HAP-1 (cell line): ENCODE data around the gene PSMF1.
A peak's percentile ranks its signal among the peaks of the same experiment; 100 is the strongest.
"Not testable (repeated sequence)": the region's sequence is repeated elsewhere in the genome, so short reads cannot be mapped to it uniquely, and the experiment has no call there.

Source experiments
- DNase-seq, 2 experiments: peaks; one replicate each; pipeline ENCODE4 v3.0.0-alpha.2; 2016 to 2020; ENCODE audit warnings: low spot score in 2 of 2
- H3K27me3 ChIP-seq: fragments of 250-450 bp; sonication (Bioruptor Pico); 2 replicates; pipeline ENCODE4 v1.5.1; 2020; ENCODE audit warnings: low read depth, mild to moderate bottlenecking, moderate library complexity
- H3K36me3 ChIP-seq: fragments of 250-450 bp; sonication (Bioruptor Pico); replicated peaks from 2 replicates; pipeline ENCODE4 v1.5.1; 2020; ENCODE audit warnings: mild to moderate bottlenecking
- H3K4me1 ChIP-seq: fragments of 250-450 bp; sonication (Bioruptor Pico); 2 replicates; pipeline ENCODE4 v1.5.1; 2020; ENCODE audit warnings: mild to moderate bottlenecking
- H3K4me3 ChIP-seq: fragments of 250-450 bp; sonication (Bioruptor Pico); 2 replicates; pipeline ENCODE4 v1.5.1; 2020; ENCODE audit warnings: mild to moderate bottlenecking, moderate library complexity
- H3K9me3 ChIP-seq: fragments of 250-450 bp; sonication (Bioruptor Pico); 2 replicates; pipeline ENCODE4 v1.5.1; 2020; ENCODE audit warnings: mild to moderate bottlenecking, moderate library complexity
- in situ Hi-C: fragments of 300-500 bp; cut with MboI; formaldehyde crosslinking; loops from 3 replicates; pipeline ENCODE4 v1.14.3; 2020; ENCODE audit warnings: low sequenced_read_pairs, inconsistent platforms, mixed read lengths

The PSMF1 gene

DNA sequence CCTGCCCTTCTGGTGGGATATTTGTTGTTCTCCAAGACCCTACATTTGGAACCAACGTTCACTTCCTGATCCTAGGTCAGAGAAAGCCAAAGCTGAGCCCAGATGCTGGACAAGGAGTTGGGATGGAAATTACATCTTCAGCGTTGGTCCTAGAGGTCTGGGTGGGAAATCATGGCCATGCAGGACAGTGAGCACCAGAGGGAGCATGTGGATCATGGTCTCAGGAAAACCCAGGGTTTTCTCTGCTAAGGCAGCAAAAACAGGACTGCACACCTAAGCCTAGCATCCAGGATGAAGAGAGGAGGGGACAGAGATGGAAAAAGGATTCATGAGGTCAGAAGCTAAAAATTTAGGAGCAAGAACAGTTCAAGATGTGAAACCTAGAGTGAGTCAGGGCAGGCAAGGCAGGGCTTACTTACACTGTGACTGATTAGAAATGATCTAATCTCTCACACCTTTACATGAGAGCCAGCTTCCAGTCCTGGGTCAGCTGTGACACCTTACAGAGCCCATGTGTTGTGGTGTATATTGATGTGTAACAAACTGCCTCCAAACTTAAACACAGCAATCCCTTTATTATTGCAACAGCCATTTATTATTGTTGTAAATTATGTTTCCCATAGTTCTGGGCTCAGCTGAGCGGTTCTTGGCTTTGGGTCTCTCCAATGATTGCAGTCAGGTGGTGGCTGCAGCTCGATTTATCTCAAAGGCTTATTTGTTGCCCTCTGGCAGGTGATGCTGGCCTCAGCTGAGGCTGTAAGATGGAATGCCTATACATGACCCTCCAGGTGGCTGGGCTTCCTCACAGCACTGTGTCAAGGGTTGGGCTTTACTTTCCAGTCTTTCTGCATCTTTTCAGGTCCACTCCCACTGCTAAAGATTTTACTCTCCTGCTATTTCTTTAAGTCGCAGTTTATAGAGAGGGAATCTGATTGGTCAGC lies 91.3 kb downstream of the PSMF1 start:
- no peak for DNase-seq
- H3K36me3 ChIP-seq = no peaks in the 10 kb centered on the region
- H3K9me3 ChIP-seq = no peaks in the 10 kb centered on the region
- H3K4me1 ChIP-seq = no peaks in the 10 kb centered on the region
- peaks cover 23% of the 10 kb centered on the region for H3K27me3 ChIP-seq
- in situ Hi-C loops = loop anchor here (5.0 kb wide), 1 partner anchor 392 kb away; no protein-coding TSS in a partner anchor
- no peak overlapping the region for H3K4me3 ChIP-seq

DNA sequence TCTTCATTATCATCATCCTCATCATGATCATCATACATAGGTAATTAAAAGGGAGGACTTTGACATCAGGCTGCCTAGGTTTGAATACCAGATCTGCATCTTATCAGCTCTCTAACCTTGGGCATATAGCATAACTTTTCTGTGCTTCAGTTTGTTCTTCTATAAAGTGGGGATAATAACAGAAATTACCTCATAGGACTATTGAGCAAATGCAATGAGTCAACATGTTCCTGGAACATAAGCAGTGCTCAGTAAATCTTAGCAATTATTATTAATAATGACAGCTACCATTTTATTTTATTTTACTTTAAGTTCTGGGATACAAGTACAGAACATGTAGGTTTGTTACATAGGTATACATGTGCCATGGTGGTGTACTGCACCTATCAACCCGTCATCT lies 92.1 kb downstream of the PSMF1 start:
- in situ Hi-C loops = loop anchor here (5.0 kb wide), 1 partner anchor 393 kb away; no protein-coding TSS in a partner anchor
- no peak for DNase-seq
- Histone ChIP-seq H3K9me3 (no peaks in the 10 kb centered on the region), H3K27me3 (peaks cover 23% of the 10 kb centered on the region), H3K4me1 (no peaks in the 10 kb centered on the region), H3K36me3 (no peaks in the 10 kb centered on the region), H3K4me3 (no peak overlapping the region)

DNA sequence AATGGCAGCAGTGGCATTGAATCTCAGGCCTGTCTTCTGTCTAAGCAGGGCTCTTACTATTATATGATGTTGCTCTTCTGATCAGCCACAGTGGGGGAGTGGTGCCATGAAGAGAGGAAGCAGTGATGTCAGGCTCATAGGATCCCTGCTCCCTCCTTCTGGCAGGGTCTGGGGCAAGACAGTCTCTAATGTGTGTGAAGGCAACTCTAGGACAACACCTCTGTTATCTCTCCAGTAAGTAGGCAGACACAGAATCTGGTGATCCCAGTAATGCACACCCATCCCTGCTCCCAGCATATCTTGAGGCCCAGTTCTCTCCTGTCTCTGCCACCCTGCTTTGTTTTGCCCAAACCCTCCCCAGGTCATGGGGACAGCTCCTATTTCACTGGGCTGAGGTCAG lies 93.6 kb downstream of the PSMF1 start:
- H3K4me3 ChIP-seq = no peak overlapping the region
- no peaks in the 10 kb centered on the region for H3K9me3 ChIP-seq
- in situ Hi-C loops = loop anchor here (5.0 kb wide), 1 partner anchor 395 kb away; no protein-coding TSS in a partner anchor
- peaks cover 23% of the 10 kb centered on the region for H3K27me3 ChIP-seq
- no peaks in the 10 kb centered on the region for H3K36me3 ChIP-seq
- H3K4me1 ChIP-seq = no peaks in the 10 kb centered on the region
- no peak for DNase-seq

DNA sequence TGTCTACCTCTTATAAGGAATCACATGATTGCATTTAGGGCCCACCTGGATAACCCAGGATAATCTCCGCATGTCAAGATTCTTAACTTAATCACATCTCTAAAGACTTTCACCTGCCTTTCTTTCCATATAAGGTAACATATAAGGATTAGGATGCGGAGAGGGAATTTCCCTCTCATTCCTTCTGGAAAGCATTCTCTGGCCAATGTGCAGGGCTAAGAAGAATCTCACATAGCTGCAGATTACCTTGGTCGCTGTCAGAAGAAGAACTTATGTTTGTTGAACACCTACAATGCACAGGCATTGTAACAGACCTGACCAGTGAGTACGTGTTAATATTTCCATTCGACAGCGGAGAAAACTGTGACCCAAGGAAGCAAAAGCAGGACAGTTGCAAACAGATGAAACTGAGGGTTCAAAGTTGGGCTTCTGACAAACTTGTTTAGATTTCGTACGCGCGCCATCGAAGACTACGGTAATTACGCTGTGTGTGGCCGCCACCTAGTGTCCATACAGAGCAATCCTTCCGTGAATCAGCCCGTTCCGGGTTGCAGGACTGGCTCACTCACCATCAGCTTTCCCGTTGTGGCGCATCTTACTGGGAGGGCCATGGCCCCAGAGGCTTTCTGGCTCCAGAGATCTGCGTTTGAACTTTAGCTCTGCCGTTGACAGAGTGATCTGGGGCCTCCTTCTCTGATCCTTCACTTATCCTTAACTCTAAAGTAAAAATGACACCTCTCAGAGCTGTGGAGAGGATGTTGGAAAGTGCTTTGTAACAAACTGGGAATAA lies 94.4 kb downstream of the PSMF1 start:
- in situ Hi-C loops = loop anchor here (5.0 kb wide), 1 partner anchor 396 kb away; no protein-coding TSS in a partner anchor
- peak; percentile 37 to 79 for DNase-seq
- H3K27me3 ChIP-seq = peaks cover 23% of the 10 kb centered on the region

DNA sequence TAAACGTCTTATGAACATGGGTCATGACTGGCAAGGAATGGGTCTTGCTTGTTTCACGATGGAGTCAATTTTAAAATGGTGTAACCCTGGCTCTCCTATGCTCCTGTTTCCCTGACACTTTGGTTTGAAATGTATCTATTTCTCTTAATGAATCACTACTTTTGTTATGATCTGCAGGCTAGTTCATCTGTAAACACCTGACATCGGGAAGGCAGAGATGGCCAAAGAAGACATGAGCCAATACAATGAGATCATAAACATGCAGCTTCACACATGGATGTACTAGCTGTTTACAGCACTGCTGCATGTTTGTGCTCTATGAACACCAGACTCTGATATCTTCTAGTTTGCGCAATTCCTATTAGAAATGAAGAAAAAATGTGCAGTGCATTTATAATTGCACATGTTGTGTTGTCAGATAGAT lies 96.4 kb downstream of the PSMF1 start:
- Histone ChIP-seq H3K9me3 (no peaks in the 10 kb centered on the region), H3K36me3 (no peaks in the 10 kb centered on the region), H3K4me1 (no peaks in the 10 kb centered on the region), H3K27me3 (peaks cover 13% of the 10 kb centered on the region), H3K4me3 (no peak overlapping the region)
- no peak for DNase-seq
- in situ Hi-C loops = loop anchor here (5.0 kb wide), 1 partner anchor 398 kb away; no protein-coding TSS in a partner anchor

More for the DNA sequence above, 94.4 kb downstream of the PSMF1 start:
- Histone ChIP-seq H3K9me3 (no peaks in the 10 kb centered on the region), H3K36me3 (no peaks in the 10 kb centered on the region), H3K4me3 (no peak overlapping the region), H3K4me1 (no peaks in the 10 kb centered on the region)

DNA sequence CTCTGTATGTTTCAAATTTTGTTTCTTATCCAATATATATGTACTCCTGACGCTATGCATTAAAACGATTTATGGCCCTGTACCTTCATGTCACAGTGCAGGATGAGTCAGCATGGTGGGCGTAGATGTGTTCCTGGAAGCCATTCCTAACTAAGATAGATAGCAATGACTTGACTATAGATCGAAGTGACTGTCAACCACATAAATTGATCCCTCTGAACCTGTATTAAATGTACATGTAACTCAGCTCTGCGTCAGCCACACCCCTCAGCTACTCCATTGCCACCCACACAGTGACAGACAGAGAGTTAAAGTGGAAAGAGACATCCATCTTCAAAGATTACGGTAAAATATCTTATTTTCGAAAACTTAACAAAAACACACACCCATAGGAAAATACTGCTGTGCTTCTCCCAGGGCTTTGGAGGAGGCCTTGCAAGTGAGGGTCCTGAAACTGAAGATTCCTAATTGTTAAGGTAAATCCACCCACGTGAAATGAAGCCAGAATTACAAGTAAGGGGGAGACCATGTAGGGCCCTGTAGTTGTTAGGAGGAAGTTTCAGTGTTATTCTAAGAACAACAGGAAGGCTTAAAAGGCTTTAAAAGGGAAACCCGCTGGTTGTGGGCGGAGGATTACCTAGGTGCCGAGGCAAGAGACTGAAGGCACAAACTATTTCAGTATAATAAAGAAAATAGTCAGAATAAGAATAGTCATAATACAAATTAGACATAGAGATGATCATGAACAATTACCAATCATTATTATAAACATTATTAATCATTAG lies 97.2 kb downstream of the PSMF1 start:
- Histone ChIP-seq H3K4me3 (no peak overlapping the region), H3K27me3 (peaks cover 11% of the 10 kb centered on the region), H3K36me3 (no peaks in the 10 kb centered on the region), H3K4me1 (no peaks in the 10 kb centered on the region), H3K9me3 (no peaks in the 10 kb centered on the region)
- no peak for DNase-seq
- in situ Hi-C loops = no loop called here

DNA sequence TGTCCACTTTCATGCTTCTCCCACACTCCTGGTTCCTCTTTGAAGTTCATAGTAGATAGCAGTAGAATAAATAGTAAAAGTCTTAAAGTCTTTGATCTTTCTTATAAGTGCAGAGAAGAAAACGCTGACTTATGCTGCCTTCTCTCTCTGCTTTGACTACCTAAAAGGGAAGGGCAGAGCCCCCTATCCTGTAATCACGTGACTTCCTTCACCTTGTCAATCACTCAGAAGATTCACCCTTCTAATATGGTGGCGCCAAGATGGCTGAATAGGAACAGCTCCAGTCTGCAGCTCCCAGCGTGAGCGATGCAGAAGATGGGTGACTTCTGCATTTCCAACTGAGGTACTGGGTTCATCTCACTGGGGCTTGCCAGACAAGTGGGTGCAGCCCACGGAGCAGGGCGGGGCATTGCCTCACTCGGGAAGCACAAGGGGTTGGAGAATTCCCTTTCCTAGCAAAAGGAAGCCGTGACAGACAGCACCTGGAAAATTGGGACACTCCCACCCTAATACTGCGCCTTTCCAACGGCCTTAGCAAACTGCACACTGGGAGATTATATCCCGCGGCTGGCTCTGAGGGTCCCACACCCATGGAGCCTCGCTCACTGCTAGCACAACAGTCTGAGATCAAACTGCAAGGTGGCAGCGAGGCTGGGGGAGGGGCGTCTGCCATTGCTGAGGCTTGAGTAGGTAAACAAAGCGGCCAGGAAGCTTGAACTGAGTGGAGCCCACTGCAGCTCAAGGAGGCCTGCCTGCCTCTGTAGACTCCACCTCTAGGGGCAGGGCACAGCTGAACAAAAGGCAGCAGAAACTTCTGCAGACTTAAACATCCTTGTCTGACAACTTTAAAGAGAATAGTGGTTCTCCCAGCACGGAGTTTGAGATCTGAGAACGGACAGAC lies 98.4 kb downstream of the PSMF1 start:
- DNase-seq, H3K36me3 ChIP-seq, H3K4me3 ChIP-seq, H3K9me3 ChIP-seq, in situ Hi-C loops, H3K4me1 ChIP-seq: not testable (repeated sequence)
- peaks cover 11% of the 10 kb centered on the region for H3K27me3 ChIP-seq
